Measurements from ENCODE around the gene GPR12. TPM values are rescaled to one million over a fixed set of nuclear protein-coding genes. Genes with fewer than 3 reads are reported as not detected.

The GPR12 gene, protein sequence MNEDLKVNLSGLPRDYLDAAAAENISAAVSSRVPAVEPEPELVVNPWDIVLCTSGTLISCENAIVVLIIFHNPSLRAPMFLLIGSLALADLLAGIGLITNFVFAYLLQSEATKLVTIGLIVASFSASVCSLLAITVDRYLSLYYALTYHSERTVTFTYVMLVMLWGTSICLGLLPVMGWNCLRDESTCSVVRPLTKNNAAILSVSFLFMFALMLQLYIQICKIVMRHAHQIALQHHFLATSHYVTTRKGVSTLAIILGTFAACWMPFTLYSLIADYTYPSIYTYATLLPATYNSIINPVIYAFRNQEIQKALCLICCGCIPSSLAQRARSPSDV
- not detected for total RNA-seq

DNA sequence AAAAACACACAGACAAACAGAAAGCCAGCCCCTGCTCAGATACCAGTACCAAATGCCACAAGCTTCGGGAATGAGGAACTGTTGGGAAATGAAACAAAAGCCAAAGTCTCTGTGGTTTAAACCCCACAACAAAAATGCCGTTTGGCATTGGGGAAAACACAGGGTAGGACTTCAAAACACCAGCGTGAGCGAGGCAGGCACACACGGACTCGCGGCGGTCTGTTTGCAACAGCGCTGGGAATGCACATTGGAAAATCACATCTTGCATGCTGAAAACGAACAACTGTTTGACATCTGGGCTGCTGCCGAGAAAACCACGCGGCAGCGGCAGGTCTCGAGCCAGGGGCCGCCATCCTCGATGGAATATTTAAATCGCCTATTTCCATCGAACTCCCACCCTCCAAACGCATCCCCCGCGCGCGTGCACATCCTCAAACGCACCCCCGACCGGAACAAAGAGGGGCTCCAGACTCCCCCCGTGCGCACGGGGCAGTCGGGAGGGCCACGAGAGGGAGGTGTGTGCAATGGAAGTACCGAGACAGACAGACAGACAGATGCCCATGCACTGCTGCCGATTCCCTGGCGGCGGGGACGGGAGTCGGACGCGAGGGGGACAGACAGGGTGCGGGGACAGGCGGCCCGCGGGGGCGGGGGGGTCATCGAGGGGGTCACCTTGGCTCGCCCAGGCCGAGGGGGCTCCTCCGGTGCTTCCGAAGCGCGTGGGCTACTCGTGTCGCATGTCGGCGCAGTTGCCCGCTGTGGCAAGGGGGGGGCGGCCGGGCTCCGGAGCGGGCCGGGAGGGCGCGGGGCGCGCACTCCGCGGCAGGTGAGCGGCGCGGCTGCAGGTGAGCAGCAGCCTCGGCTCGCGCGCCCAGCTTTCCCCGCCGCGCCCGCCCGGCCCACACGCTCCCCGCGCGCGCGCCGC, at the start of gene GPR12:
Gene GPR12, minus strand, starts transcription at position 880 of the 925 bp plus-strand sequence. CDS start 959 bp downstream, outside the sequence.
- peak within 1 kb of the TSS; percentile 36 for H3K4me3 Mint-ChIP-seq
- ATAC-seq (replicated peaks), result no peak
- H3K4me1 Mint-ChIP-seq, result no peaks in the 10 kb centered on the region
- peaks cover 58% of the 10 kb centered on the region for H3K27me3 Mint-ChIP-seq
- H3K9me3 Mint-ChIP-seq, result no peaks in the 10 kb centered on the region
- H3K36me3 Mint-ChIP-seq (ENCODE audit: low read depth), result no peaks in the 10 kb centered on the region
- no peak within 1 kb of the TSS for H3K27ac Mint-ChIP-seq

DNA sequence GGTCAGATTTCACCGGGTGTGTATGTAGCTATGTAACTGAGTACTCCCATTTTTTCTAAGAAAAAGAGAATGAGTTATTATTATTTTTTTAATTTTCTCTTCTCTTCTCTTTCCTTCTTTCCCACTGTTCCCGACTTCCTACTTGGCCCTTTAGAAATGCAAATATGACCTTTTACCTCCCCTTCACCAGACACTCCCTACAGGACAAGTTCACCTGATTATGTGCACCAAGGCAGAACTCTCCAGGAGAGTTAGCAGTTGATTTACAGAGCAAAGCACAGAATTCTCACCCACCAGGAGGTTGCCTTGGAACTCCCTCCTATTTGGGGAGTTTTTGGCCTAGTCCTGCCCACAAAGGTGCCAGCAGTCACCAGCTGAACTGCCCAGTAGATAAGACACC, 49.5 kb upstream of the GPR12 start:
- Mint-ChIP-seq H3K4me1 (no peaks in the 10 kb centered on the region), H3K4me3 (no peak overlapping the region), H3K9me3 (no peaks in the 10 kb centered on the region), H3K27ac (no peak overlapping the region), H3K36me3 (ENCODE audit: low read depth) (no peaks in the 10 kb centered on the region), H3K27me3 (peaks cover 42% of the 10 kb centered on the region)
- no peak for ATAC-seq (replicated peaks)

DNA sequence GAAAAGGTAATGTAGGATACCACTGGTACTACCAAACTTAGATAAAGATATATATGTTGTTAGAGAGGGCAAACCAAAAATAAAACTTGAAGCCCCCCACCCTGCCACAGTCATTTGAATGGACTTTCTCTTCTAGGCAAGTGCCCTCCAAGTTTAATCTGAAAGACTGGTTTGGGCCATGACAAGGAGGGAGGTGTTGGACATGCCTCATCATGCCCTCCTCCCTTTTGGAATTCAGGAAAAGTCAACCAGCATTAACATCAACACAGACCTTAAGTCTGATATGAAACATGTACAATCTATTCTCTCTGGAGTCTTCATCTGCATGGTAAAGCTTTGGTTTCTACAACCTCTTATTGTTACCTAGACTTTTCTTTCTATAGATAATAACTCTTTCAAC, 46.3 kb upstream of the GPR12 start:
- Mint-ChIP-seq H3K9me3 (no peaks in the 10 kb centered on the region), H3K36me3 (ENCODE audit: low read depth) (no peaks in the 10 kb centered on the region), H3K27me3 (peaks cover 47% of the 10 kb centered on the region), H3K27ac (no peak overlapping the region), H3K4me1 (no peaks in the 10 kb centered on the region), H3K4me3 (no peak overlapping the region)
- no peak for ATAC-seq (replicated peaks)

DNA sequence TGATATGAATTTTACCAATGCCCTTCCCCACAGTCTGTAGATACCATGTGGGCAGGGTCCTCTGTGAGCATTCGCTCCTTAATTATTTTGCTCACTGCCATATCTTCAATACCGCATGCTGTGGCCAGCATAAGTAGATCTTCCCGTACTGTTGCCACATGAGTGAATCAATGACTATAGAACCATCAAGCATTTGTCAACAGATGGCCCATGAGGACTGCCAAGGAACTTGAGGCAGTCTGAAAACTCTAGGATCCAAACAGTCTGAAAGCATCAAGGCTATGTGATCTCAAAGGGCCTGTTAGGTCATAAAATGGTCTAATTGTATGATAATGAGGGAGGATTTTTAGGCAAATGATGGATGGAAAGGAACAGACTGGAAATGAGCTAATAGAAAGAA, 27.4 kb upstream of the GPR12 start:
- H3K4me1 Mint-ChIP-seq, result peaks cover 7% of the 10 kb centered on the region
- no peak for ATAC-seq (replicated peaks)
- no peaks in the 10 kb centered on the region for H3K36me3 Mint-ChIP-seq (ENCODE audit: low read depth)
- H3K27ac Mint-ChIP-seq, result no peak overlapping the region
- H3K9me3 Mint-ChIP-seq, result no peaks in the 10 kb centered on the region
- no peak overlapping the region for H3K4me3 Mint-ChIP-seq
- peaks cover 8% of the 10 kb centered on the region for H3K27me3 Mint-ChIP-seq

DNA sequence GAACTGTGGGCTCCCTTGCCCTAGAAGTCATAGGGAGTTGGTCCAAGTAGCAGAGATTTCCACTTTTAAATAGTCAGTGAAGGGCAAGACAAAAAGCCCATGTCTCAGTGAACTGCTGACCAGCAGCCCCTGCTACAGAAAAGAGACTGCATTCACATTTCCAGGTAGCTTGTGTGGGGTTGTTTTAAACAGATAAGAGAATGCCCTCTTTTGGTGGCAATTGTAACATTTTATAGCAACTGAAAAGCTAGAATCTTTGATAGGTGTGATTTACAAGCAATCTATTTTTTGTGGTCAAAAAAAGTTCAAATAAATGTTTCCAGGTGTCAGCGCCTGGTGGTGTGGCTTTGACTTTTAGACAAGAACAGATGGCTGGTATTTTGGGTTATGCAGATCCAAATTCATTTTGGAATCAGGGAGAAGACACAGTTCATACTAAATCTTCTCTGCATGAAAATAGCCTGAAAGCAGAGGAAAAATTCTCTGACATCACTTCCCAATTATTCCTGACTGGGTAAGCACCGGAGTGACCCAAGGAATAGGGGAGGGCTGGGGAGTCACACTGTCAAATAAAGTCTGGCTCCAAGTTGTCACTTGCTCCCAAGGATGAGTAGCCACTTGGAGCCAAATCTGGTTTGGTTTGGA, 26.2 kb upstream of the GPR12 start:
- no peak for ATAC-seq (replicated peaks)

DNA sequence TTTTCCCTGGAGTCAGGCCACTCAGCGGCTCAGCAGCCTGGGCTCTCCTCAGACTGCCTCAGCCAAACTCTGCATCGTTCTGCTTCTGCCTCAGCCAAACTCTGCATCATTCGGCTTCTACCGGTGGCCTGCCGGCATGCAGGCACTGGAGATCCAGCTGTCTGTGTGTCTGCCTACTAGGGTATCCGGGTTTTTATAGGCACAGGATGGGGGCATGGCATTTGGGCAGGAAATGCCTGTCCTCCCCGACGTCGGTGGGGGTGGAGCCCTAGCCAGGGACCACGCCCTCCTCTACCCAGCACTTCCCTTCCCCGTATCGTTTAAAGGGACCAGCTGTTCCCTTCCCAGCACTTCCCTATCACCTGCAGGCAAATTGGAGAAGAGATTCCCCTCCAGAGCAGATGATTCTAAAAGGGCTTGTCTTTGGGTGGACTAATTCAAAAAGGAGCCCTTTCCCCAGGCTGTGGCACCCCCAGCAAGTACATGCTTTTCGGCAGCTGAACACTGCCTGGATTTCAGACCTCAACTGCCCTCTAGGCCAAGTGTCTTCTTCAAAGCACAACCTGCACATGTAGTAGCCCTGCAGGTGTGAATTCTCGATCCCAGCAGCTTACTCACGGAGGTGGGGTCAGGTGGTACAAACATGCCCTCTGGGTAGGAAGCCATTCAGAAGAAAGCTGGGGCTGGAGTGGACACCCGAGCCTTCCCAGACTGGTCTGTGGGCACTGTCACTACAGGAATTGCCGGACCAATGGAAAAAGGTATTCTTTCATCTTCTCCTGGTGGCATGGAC, 25.4 kb upstream of the GPR12 start:
- no peaks in the 10 kb centered on the region for H3K9me3 Mint-ChIP-seq
- peak overlapping the region; percentile 63 for H3K27ac Mint-ChIP-seq
- H3K4me1 Mint-ChIP-seq, result peaks cover 7% of the 10 kb centered on the region
- peak overlapping the region; percentile 76 for H3K4me3 Mint-ChIP-seq
- ATAC-seq (replicated peaks), result peak; percentile 89
- no peaks in the 10 kb centered on the region for H3K36me3 Mint-ChIP-seq (ENCODE audit: low read depth)
- H3K27me3 Mint-ChIP-seq, result peaks cover 21% of the 10 kb centered on the region

More for the DNA sequence above, 26.2 kb upstream of the GPR12 start:
- Mint-ChIP-seq H3K27ac (no peak overlapping the region), H3K36me3 (ENCODE audit: low read depth) (no peaks in the 10 kb centered on the region), H3K4me3 (peak overlapping the region; percentile 76), H3K27me3 (peaks cover 16% of the 10 kb centered on the region), H3K4me1 (peaks cover 7% of the 10 kb centered on the region), H3K9me3 (no peaks in the 10 kb centered on the region)

DNA sequence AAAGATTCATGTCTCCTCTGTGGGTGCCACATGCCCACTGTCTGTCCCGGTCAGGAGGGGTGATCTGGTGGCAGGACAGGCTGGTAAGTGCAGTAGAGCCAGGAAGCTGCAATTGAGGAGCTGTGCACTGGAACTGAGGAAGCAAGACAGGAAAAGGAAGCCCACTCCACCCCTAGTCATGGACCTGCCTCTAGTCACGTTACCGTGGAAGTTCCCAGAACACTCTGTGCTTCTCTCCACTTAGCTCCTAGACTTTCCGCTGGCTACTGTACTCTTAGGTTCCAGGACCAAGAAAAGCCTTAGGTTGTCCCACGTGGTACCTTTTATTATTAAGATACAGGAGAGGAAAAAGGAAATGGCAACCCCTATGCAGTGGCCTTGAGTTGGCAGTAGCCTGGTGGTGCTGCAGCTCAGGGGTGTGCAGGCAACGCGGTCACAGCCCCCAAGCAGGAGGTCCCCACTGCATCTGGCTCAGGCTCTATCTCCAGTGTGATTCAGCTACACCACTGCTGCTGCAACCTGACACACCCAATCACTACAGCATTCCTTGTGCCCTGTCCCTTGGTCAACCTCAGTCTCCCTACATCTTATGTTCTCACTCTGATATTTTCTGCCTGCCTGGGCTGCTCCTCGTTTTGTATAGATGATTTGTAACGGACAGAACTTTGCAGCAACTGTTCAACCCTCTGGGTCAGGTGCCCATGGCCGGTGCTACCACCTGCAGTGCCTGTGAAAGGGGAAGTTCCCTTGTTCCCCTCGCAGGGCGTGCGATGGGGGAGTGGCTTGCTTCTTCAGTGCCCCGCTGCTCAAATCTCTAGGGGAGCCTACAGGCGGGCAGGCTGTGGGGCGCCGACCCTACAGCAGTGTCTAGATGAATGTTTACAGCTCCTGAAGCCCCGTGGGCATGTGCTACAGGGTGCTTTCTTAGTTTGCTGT, 24.4 kb upstream of the GPR12 start:
- peaks cover 7% of the 10 kb centered on the region for H3K4me1 Mint-ChIP-seq
- peak overlapping the region; percentile 63 for H3K27ac Mint-ChIP-seq
- H3K27me3 Mint-ChIP-seq, result peaks cover 25% of the 10 kb centered on the region
- peak; percentile 41 for ATAC-seq (replicated peaks)
- peak overlapping the region; percentile 76 for H3K4me3 Mint-ChIP-seq
- H3K36me3 Mint-ChIP-seq (ENCODE audit: low read depth), result no peaks in the 10 kb centered on the region
- no peaks in the 10 kb centered on the region for H3K9me3 Mint-ChIP-seq

DNA sequence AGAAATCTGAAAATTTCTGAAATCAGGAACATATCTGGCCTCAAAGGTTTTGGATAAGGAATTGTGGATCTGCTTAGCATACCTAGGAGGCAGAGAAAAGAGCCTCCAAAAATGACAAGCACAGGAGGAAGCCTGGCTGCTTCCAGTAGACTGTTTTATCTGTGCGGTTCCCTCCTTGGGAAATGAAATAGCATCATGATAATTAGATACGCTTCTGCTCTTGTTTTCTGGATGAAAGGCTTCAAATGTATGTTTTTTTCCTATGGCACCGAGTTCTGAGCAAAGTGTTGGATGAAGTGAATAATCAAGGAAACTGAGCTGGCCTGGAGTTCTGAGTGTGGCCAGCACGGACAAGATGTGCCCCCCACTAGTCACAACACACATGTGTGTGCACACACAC, 19.8 kb upstream of the GPR12 start:
- ATAC-seq (replicated peaks), result no peak
- H3K27ac Mint-ChIP-seq, result no peak overlapping the region
- H3K4me3 Mint-ChIP-seq, result no peak overlapping the region
- peaks cover 4% of the 10 kb centered on the region for H3K4me1 Mint-ChIP-seq
- peaks cover 16% of the 10 kb centered on the region for H3K27me3 Mint-ChIP-seq
- no peaks in the 10 kb centered on the region for H3K9me3 Mint-ChIP-seq
- H3K36me3 Mint-ChIP-seq (ENCODE audit: low read depth), result no peaks in the 10 kb centered on the region

DNA sequence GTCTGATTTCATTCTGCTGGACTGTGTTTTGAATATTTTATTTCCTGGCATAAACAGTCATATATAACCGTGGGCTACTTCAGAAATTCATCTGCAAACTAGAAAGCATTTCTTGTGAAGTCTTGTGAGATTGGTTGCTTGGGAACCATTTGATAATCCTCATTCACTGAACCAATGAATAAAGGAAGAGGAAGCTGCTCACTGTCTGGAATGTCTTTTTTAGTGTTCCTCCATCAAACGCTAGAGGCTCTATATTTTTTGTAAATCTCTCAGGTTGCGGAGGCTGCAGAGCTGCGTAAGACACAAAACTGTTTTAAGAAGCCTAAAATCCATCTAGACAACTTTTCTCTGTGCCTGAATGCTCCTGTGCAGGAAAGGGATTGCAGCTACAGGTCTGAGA, 18.7 kb upstream of the GPR12 start:
- Mint-ChIP-seq H3K4me1 (no peaks in the 10 kb centered on the region), H3K4me3 (no peak overlapping the region), H3K27ac (no peak overlapping the region), H3K9me3 (no peaks in the 10 kb centered on the region), H3K27me3 (peaks cover 16% of the 10 kb centered on the region), H3K36me3 (ENCODE audit: low read depth) (no peaks in the 10 kb centered on the region)
- no peak for ATAC-seq (replicated peaks)

DNA sequence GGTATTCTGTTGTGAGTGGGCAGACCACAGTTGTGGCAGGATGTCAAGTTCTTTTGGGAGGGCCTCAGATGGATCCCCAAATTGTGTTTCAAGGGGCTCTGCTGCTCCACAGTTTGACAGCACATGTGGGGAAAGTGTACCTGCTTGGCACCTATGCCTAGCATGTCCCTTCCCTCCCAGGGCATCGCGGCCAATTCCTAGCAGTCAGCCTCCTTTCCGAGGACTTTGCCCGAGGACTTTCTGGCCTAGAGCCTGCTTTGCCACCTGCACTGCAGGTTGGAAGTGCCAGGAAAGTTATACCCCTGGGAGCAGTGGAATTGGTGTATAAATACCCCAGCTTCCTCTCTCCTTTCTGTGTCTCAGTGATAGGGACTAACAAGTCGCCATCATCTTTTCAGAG, 11.9 kb upstream of the GPR12 start:
- Mint-ChIP-seq H3K9me3 (no peaks in the 10 kb centered on the region), H3K4me1 (no peaks in the 10 kb centered on the region), H3K27ac (no peak overlapping the region), H3K27me3 (peaks cover 9% of the 10 kb centered on the region), H3K4me3 (no peak overlapping the region), H3K36me3 (ENCODE audit: low read depth) (no peaks in the 10 kb centered on the region)
- no peak for ATAC-seq (replicated peaks)

DNA sequence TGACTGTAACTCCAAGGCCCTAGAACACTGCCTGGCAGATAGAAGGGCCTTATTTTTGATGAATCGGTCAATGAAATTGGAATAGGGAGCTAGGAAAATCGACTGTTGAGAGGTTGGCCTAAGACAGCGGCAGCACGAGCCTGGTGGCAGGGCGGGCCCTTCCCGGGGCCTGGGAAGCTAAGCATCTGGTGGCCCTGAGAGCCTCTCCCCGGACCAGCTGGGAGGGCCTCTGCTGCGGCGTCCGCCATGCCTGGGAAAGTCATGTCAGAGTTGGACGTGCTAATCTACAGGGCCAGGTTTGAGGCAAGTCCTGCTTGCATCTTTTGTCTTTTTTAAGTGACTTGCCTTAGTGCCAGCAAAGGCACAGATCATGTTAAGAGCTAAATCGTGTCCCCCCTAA, 11.2 kb upstream of the GPR12 start:
- no peaks in the 10 kb centered on the region for H3K4me1 Mint-ChIP-seq
- ATAC-seq (replicated peaks), result no peak
- H3K4me3 Mint-ChIP-seq, result no peak overlapping the region
- H3K27ac Mint-ChIP-seq, result no peak overlapping the region
- no peaks in the 10 kb centered on the region for H3K36me3 Mint-ChIP-seq (ENCODE audit: low read depth)
- no peaks in the 10 kb centered on the region for H3K9me3 Mint-ChIP-seq
- H3K27me3 Mint-ChIP-seq, result peaks cover 9% of the 10 kb centered on the region

DNA sequence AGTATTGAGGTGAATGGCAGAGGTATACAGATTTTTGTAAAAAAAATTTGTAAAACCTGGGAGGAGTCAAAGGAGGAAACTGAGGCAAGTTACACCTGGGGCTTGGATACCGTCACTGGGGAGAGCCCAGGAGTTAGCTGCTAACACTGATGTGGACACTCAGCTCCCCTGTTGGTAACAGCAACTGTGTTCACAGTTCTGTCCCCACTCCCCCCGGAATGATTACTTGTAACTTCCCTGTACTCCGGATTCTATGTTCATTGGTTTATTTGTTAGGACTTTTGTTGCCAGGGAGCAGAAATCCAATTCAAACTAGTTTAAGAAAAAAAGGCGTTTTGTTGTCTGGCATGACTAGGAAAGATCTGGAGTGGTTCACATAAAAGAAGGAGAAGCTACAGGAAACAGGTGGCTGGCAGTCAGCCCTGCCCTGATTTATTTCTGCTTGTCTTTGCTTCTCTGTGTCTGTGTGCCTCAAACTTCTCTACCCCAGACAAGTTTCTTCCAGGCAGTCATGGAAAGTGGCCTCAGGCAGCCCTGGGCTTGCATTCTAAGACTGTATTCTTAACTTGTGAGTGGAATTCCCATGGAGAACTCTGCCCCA, 2.3 kb upstream of the GPR12 start:
- Mint-ChIP-seq H3K4me3 (no peak overlapping the region), H3K36me3 (ENCODE audit: low read depth) (no peaks in the 10 kb centered on the region), H3K27ac (no peak overlapping the region), H3K27me3 (peaks cover 54% of the 10 kb centered on the region), H3K4me1 (no peaks in the 10 kb centered on the region), H3K9me3 (no peaks in the 10 kb centered on the region)
- ATAC-seq (replicated peaks), result no peak
